Ovary (tissue), 3 donors: ENCODE results near the gene EEIG1.

Experiments used
- CTCF ChIP-seq, 3 donors: fragments of 450-650 bp in 2 of 3; fragments of 200-600 bp in 1 of 3; IDR thresholded peaks; one replicate each; pipeline versions ENCODE4 v1.5.1 to v1.8.0; 2016 to 2022; ENCODE audit warnings: antibody characterized with exemption in 3 of 3, mild to moderate bottlenecking in 1 of 3
- POLR2A ChIP-seq: fragments of 450-650 bp; IDR thresholded peaks from one replicate; pipeline ENCODE4 v1.6.1; 2017; ENCODE audit warnings: antibody characterized with exemption, mild to moderate bottlenecking, moderate library complexity
- donor health status: DM: no; HTN: no; CAD: no.

- no peak for TF ChIP-seq POLR2A
- TF ChIP-seq CTCF (IDR thresholded peaks at IDR 0.05), result no peak
Measured at GRCh38 chr9:127946728-127947127, 34.1 kb downstream of the EEIG1 start.
